HG03025 (cell line): ENCODE data around the gene MYH13.

Experiments
- ATAC-seq: cut with Tn5 transposase; IDR thresholded peaks from one replicate; pipeline ENCODE4 v1.9.1; 2021; ENCODE audit warnings: mild to moderate bottlenecking, moderate library complexity; ENCODE audit not compliant: unreplicated experiment, low FRiP score

Gene MYH13

DNA sequence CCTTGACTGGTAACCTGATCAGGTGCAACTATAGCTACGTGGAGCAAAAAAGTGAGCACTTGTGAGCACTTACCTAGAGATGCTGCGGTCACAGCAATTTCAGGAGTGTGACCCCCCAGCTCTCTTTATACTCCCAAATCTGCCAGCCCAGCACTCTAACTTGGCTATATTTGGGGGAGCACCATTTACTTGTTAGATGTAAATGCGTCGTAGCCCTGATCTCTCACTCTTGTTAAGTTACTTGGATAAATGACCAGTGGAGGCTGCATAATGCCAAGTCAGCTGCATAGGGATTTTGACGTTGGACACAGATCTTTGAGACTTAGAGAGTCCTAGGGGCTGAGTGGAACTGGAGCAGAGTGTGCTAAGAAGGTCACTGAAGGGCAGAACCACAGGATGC is at the start of gene MYH13:
Gene MYH13 (minus strand): TSS at position 101 of the 400 bp plus-strand sequence. CDS start 8,476 bp downstream, outside the sequence.
- no peak for ATAC-seq

DNA sequence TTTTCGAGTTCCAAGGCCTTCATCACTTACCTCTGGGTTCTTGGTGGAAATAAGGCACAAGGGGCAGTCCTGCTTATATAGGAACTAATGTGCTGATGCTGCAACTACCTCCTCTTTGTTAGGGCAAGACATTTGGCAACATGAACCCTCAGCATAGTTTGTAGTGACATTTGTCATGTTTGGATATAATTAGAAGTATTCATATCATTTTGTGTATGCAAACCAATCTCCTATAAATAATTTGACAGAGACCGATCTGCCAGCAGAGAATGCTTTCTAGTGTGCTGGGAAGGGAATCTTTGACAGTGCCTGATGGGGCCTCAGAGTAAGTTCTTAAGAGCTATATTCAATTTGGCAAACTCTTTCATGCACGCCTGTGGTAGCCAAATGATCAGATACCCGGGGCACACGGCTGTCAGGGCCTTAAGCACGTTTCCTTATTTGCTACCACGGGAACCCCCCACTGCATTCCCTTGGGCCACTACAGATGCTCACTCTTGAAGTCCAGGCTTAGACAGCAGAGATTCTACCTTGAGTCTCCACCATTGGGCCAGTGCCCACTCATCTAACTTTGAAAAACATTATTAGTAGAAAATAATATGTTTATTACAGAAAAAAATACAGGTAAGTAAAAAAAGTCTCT is 49.2 kb upstream of the MYH13 start, which contains the start of gene MYH8:
Gene MYH8 (minus strand): TSS at position 51 of the 643 bp plus-strand sequence. CDS start 1,723 bp downstream, outside the sequence.
- no peak for ATAC-seq

GRCh38 chr17:10421211-10421610 is 48.4 kb upstream of the MYH13 start:
- no peak for ATAC-seq

DNA sequence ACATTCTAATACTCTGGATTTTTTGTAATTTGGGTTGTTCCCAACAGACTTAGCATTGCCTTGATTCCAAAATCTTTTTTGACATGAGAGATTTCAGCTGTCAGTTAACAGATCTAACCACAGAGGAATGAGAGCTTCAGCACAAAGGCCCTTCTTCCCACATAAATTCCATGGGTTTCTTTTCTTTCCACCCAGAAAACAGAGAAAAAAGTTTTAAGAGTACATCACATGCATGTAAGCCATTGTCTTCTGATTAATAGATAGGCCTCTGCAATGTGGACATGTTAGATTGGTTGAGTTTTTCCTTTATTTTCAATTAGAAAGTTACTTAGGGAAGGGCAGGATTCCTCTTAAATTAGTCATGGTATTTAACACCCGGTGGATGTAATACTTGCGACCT is 48.0 kb upstream of the MYH13 start:
- no peak for ATAC-seq

- no peak for ATAC-seq
Measured at GRCh38 chr17:10417431-10417830, 44.6 kb upstream of the MYH13 start.

- no peak for ATAC-seq
Measured at GRCh38 chr17:10415161-10415560, 42.4 kb upstream of the MYH13 start.

GRCh38 chr17:10403589-10403988 is 30.8 kb upstream of the MYH13 start:
- no peak for ATAC-seq

GRCh38 chr17:10398352-10398751 is 25.5 kb upstream of the MYH13 start:
- no peak for ATAC-seq

DNA sequence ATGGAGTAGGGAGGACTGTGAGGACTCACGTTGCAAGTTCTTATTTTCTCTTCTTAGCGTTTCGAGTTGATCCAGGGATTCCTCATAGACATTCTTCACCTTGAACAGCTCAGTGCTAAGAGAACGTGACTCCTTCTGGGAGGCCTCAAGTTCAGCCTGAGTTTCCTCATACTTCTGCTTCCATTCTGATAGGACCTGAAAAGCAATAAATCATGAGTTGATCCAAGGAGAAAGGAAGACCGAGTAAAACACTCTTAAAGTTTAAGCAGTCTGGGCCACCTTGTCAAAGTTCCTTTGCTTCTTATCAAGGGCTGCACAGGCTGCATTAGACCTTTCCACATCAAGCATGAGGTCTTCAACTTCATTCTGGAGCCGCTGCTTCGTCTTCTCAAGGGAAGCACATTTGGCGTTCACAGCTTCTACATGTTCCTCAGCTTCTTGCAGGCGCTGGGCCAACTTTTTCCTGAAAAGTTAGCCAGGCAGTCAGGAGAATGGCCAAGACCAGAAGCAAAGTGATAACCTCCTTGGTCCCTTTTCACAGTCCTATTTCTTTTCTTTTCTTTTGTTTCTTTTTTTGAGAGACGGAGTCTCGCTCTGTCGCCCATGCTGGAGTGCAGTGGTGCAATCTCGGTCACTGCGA is 23.8 kb upstream of the MYH13 start:
- ATAC-seq = no peak

GRCh38 chr17:10394201-10394887 is 21.5 kb upstream of the MYH13 start:
- ATAC-seq = no peak

- ATAC-seq = no peak
Measured at GRCh38 chr17:10392880-10393279, 20.1 kb upstream of the MYH13 start.

GRCh38 chr17:10385871-10386270 is 13.1 kb upstream of the MYH13 start:
- ATAC-seq = no peak

GRCh38 chr17:10384175-10384574 is 11.4 kb upstream of the MYH13 start:
- ATAC-seq = no peak

DNA sequence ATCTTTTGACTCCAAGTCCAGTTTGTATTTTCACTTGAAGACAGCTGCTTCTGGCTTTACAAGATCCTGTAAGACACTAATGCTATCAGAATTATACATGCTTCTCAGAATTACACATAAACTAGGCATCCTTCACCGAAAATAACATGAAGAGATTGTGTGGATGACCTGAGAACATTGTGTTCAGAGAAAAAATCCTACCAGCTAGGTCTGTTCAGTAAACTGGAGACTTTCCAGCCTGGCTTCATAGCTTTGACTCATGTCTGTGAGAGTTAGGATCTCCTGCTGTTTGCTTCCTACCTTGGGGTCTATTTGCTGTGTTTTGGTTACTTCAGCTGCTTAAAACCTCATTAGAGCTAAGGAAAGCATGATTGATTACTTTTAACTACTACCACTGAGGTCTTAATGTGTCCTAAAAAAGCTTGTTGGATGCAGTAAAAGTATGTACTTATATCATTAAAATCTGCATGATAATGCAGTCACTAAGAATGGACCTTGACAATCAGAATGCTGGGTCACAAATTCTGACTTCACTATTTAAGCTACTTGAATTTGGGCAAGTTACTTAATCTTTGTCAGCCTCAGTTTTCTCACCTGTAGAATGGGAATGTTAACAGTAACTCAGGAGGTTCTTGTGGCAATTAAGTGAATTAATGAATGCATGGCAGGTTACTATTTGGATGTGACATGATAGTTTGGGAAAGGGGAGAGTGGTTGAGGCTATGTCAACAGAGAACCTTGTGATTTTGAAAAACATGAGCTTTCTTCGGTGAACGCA is 8.0 kb upstream of the MYH13 start:
- ATAC-seq = no peak

GRCh38 chr17:10370016-10370608 is 2.7 kb downstream of the MYH13 start:
- ATAC-seq = no peak

GRCh38 chr17:10369239-10369638 is 3.6 kb downstream of the MYH13 start:
- ATAC-seq = no peak

GRCh38 chr17:10368561-10368960 is 4.2 kb downstream of the MYH13 start:
- no peak for ATAC-seq

DNA sequence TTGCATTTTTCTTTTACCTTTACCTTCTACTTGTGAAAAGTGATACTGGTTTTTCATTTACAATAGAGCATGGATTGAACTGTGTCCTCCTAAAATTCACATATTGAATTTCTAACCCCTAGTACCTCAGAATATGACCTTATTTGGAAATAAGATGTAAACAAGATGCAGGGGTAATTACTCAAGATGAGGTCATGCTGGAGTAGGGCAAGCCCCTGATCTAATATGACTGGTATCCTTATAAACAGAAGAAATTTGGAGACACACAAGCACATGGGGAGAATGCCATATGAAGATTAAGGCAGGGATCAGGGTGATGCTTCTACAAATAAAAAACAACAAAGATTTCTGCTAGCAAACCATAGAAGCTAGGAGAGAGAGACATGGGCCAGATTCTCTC is 12.2 kb downstream of the MYH13 start:
- ATAC-seq = no peak

- ATAC-seq = no peak
Measured at GRCh38 chr17:10357768-10358167, 15.0 kb downstream of the MYH13 start.

- ATAC-seq = no peak
Measured at GRCh38 chr17:10354651-10355050, 18.2 kb downstream of the MYH13 start.

DNA sequence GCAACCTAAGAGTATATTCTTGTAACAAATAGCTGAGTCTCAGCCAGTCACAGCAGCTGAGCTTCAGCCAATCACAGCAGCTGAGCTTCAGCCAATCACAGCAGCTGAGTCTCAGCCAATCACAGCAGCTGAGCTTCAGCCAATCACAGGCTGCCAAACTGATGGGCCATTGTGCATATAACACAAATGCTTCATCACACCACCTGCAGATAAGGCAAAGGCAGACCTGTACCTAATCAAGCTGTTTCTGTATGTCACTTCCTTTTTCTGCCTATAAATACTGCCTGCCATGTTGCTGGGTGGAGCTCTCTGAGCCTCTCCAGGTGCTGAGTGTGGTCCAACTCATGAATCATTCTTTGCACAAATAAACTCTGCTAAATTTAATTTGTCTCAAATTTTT is 19.9 kb downstream of the MYH13 start:
- no peak for ATAC-seq
